ENCODE results near the gene RPS6KA2.

The RPS6KA2 gene

GRCh38 chr6:166460473-166461437, 166.3 kb downstream of the RPS6KA2 start:
- Mint-ChIP-seq H3K4me3 (no peak overlapping the region), H3K9me3 (peaks cover 6% of the 10 kb centered on the region), H3K27ac (no peak overlapping the region), H3K36me3 (ENCODE audit: low read depth) (peaks cover 3% of the 10 kb centered on the region), H3K4me1 (ENCODE audit: low read depth) (no peaks in the 10 kb centered on the region), H3K27me3 (ENCODE audit: low read depth) (no peaks in the 10 kb centered on the region)

- H3K9me3 Mint-ChIP-seq: peaks cover 6% of the 10 kb centered on the region
- H3K27ac Mint-ChIP-seq: no peak overlapping the region
- H3K36me3 Mint-ChIP-seq (ENCODE audit: low read depth): peaks cover 3% of the 10 kb centered on the region
- H3K4me1 Mint-ChIP-seq (ENCODE audit: low read depth): no peaks in the 10 kb centered on the region
- H3K4me3 Mint-ChIP-seq: no peak overlapping the region
- H3K27me3 Mint-ChIP-seq (ENCODE audit: low read depth): no peaks in the 10 kb centered on the region
Measured at GRCh38 chr6:166459906-166460305, 167.1 kb downstream of the RPS6KA2 start.

GRCh38 chr6:166459272-166459671, 167.8 kb downstream of the RPS6KA2 start:
- Mint-ChIP-seq H3K4me3 (no peak overlapping the region), H3K27me3 (ENCODE audit: low read depth) (no peaks in the 10 kb centered on the region), H3K9me3 (peaks cover 6% of the 10 kb centered on the region), H3K27ac (no peak overlapping the region), H3K36me3 (ENCODE audit: low read depth) (peaks cover 3% of the 10 kb centered on the region), H3K4me1 (ENCODE audit: low read depth) (no peaks in the 10 kb centered on the region)

- H3K36me3 Mint-ChIP-seq (ENCODE audit: low read depth): peaks cover 3% of the 10 kb centered on the region
- H3K9me3 Mint-ChIP-seq: peaks cover 6% of the 10 kb centered on the region
- no peak overlapping the region for H3K27ac Mint-ChIP-seq
- H3K27me3 Mint-ChIP-seq (ENCODE audit: low read depth): no peaks in the 10 kb centered on the region
- H3K4me3 Mint-ChIP-seq: no peak overlapping the region
- H3K4me1 Mint-ChIP-seq (ENCODE audit: low read depth): no peaks in the 10 kb centered on the region
Measured at GRCh38 chr6:166456395-166457156, 170.5 kb downstream of the RPS6KA2 start.

GRCh38 chr6:166454692-166455515, 172.1 kb downstream of the RPS6KA2 start:
- no peaks in the 10 kb centered on the region for H3K27me3 Mint-ChIP-seq (ENCODE audit: low read depth)
- peaks cover 3% of the 10 kb centered on the region for H3K36me3 Mint-ChIP-seq (ENCODE audit: low read depth)
- no peaks in the 10 kb centered on the region for H3K4me1 Mint-ChIP-seq (ENCODE audit: low read depth)
- H3K9me3 Mint-ChIP-seq: peaks cover 6% of the 10 kb centered on the region
- H3K4me3 Mint-ChIP-seq: no peak overlapping the region
- no peak overlapping the region for H3K27ac Mint-ChIP-seq

GRCh38 chr6:166453651-166454050, 173.4 kb downstream of the RPS6KA2 start:
- peaks cover 6% of the 10 kb centered on the region for H3K9me3 Mint-ChIP-seq
- peaks cover 3% of the 10 kb centered on the region for H3K36me3 Mint-ChIP-seq (ENCODE audit: low read depth)
- no peak overlapping the region for H3K4me3 Mint-ChIP-seq
- H3K27ac Mint-ChIP-seq: no peak overlapping the region
- H3K27me3 Mint-ChIP-seq (ENCODE audit: low read depth): no peaks in the 10 kb centered on the region
- no peaks in the 10 kb centered on the region for H3K4me1 Mint-ChIP-seq (ENCODE audit: low read depth)

- Mint-ChIP-seq H3K4me1 (ENCODE audit: low read depth) (no peaks in the 10 kb centered on the region), H3K4me3 (no peak overlapping the region), H3K9me3 (no peaks in the 10 kb centered on the region), H3K27ac (no peak overlapping the region), H3K27me3 (ENCODE audit: low read depth) (no peaks in the 10 kb centered on the region), H3K36me3 (ENCODE audit: low read depth) (no peaks in the 10 kb centered on the region)
Measured at GRCh38 chr6:166450167-166450873, 176.7 kb downstream of the RPS6KA2 start.

GRCh38 chr6:166449641-166450040, 177.4 kb downstream of the RPS6KA2 start:
- Mint-ChIP-seq H3K27ac (no peak overlapping the region), H3K9me3 (no peaks in the 10 kb centered on the region), H3K27me3 (ENCODE audit: low read depth) (no peaks in the 10 kb centered on the region), H3K4me3 (no peak overlapping the region), H3K36me3 (ENCODE audit: low read depth) (no peaks in the 10 kb centered on the region), H3K4me1 (ENCODE audit: low read depth) (no peaks in the 10 kb centered on the region)

- Mint-ChIP-seq H3K4me1 (ENCODE audit: low read depth) (no peaks in the 10 kb centered on the region), H3K27me3 (ENCODE audit: low read depth) (no peaks in the 10 kb centered on the region), H3K9me3 (no peaks in the 10 kb centered on the region), H3K4me3 (no peak overlapping the region), H3K36me3 (ENCODE audit: low read depth) (no peaks in the 10 kb centered on the region), H3K27ac (no peak overlapping the region)
Measured at GRCh38 chr6:166449036-166449435, 178.0 kb downstream of the RPS6KA2 start.

GRCh38 chr6:166448432-166448831, 178.6 kb downstream of the RPS6KA2 start:
- Mint-ChIP-seq H3K27me3 (ENCODE audit: low read depth) (no peaks in the 10 kb centered on the region), H3K4me3 (no peak overlapping the region), H3K36me3 (ENCODE audit: low read depth) (no peaks in the 10 kb centered on the region), H3K4me1 (ENCODE audit: low read depth) (no peaks in the 10 kb centered on the region), H3K27ac (no peak overlapping the region), H3K9me3 (no peaks in the 10 kb centered on the region)

- Mint-ChIP-seq H3K4me3 (no peak overlapping the region), H3K9me3 (no peaks in the 10 kb centered on the region), H3K4me1 (ENCODE audit: low read depth) (no peaks in the 10 kb centered on the region), H3K27me3 (ENCODE audit: low read depth) (no peaks in the 10 kb centered on the region), H3K27ac (no peak overlapping the region), H3K36me3 (ENCODE audit: low read depth) (no peaks in the 10 kb centered on the region)
Measured at GRCh38 chr6:166446567-166447065, 180.4 kb downstream of the RPS6KA2 start.

- peaks cover 2% of the 10 kb centered on the region for H3K27me3 Mint-ChIP-seq (ENCODE audit: low read depth)
- no peaks in the 10 kb centered on the region for H3K9me3 Mint-ChIP-seq
- no peak overlapping the region for H3K4me3 Mint-ChIP-seq
- H3K27ac Mint-ChIP-seq: no peak overlapping the region
- H3K36me3 Mint-ChIP-seq (ENCODE audit: low read depth): no peaks in the 10 kb centered on the region
- no peaks in the 10 kb centered on the region for H3K4me1 Mint-ChIP-seq (ENCODE audit: low read depth)
Measured at GRCh38 chr6:166446146-166446545, 180.9 kb downstream of the RPS6KA2 start.

- H3K27ac Mint-ChIP-seq: no peak overlapping the region
- no peaks in the 10 kb centered on the region for H3K9me3 Mint-ChIP-seq
- H3K4me1 Mint-ChIP-seq (ENCODE audit: low read depth): peaks cover 6% of the 10 kb centered on the region
- peaks cover 13% of the 10 kb centered on the region for H3K27me3 Mint-ChIP-seq (ENCODE audit: low read depth)
- H3K4me3 Mint-ChIP-seq: no peak overlapping the region
- no peaks in the 10 kb centered on the region for H3K36me3 Mint-ChIP-seq (ENCODE audit: low read depth)
Measured at GRCh38 chr6:166444446-166444845, 182.6 kb downstream of the RPS6KA2 start.

- H3K27me3 Mint-ChIP-seq (ENCODE audit: low read depth): peaks cover 15% of the 10 kb centered on the region
- no peaks in the 10 kb centered on the region for H3K9me3 Mint-ChIP-seq
- H3K27ac Mint-ChIP-seq: no peak overlapping the region
- H3K4me1 Mint-ChIP-seq (ENCODE audit: low read depth): peaks cover 8% of the 10 kb centered on the region
- H3K36me3 Mint-ChIP-seq (ENCODE audit: low read depth): no peaks in the 10 kb centered on the region
- H3K4me3 Mint-ChIP-seq: no peak overlapping the region
Measured at GRCh38 chr6:166443166-166443565, 183.9 kb downstream of the RPS6KA2 start.
